RWPE1 (cell line): ENCODE measurements around the gene WDR81.
A peak's percentile ranks its signal among the peaks of the same experiment; 100 is the strongest.
"Not testable (repeated sequence)": the region's sequence is repeated elsewhere in the genome, so short reads cannot be mapped to it uniquely, and the experiment has no call there.

Source experiments
- CTCF ChIA-PET: fragments of 350-600 bp; sonication (Branson Sonifier 250); formaldehyde crosslinking; extraction: SDS; loops from one replicate; lab custom pipeline; 2021; lab: Yijun Ruan, JAX
- POLR2A ChIA-PET: fragments of 400-600 bp; formaldehyde crosslinking; extraction: SDS; loops from one replicate; lab custom pipeline; 2020; ENCODE audit warnings: antibody characterized with exemption; ENCODE audit not compliant: low non-redundant PET; lab: Yijun Ruan, JAX
- DNase-seq: peaks from one replicate; pipeline ENCODE4 v3.0.0; 2012; ENCODE audit warnings: low spot score
- H3K27ac ChIP-seq: fragments of 450-650 bp; 2 replicates; pipeline ENCODE4 v1.5.1; 2017
- TF ChIP-seq, protein P1 (sequence below): fragments of 450-650 bp; conservative IDR thresholded peaks from 2 replicates; pipeline ENCODE4 v1.5.1; 2017; ENCODE audit warnings: low read depth, mild to moderate bottlenecking

The WDR81 gene

DNA sequence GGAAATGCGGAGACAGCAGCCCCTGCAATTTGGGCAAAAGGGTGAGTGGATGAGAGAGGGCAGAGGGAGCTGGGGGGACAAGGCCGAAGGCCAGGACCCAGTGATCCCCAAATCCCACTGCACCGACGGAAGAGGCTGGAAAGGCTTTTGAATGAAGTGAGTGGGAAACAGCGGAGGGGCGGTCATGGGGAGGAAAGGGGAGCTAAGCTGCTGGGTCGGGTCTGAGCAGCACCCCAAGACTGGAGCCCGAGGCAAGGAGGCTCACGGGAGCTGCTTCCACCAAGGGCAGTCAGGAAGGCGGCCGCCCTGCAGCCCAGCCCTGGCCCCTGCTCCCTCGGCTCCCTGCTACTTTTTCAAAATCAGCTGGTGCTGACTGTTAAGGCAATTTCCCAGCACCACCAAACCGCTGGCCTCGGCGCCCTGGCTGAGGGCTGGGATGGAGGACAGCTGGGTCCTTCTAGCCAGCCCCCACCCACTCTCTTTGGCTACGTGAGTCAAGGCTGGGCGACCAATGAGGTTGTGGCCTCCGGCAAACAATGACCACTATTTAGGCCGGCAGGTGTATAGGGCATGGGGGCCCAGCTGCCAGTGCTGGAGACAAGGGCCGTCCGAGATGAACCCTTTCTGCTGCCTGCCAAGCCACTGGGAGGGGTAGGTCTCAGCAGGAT, 37.9 kb downstream of the WDR81 start:
- ChIA-PET CTCF (no interaction called here), POLR2A (no interaction called here)
- DNase-seq, result no peak
- TF ChIP-seq, protein P1, sequence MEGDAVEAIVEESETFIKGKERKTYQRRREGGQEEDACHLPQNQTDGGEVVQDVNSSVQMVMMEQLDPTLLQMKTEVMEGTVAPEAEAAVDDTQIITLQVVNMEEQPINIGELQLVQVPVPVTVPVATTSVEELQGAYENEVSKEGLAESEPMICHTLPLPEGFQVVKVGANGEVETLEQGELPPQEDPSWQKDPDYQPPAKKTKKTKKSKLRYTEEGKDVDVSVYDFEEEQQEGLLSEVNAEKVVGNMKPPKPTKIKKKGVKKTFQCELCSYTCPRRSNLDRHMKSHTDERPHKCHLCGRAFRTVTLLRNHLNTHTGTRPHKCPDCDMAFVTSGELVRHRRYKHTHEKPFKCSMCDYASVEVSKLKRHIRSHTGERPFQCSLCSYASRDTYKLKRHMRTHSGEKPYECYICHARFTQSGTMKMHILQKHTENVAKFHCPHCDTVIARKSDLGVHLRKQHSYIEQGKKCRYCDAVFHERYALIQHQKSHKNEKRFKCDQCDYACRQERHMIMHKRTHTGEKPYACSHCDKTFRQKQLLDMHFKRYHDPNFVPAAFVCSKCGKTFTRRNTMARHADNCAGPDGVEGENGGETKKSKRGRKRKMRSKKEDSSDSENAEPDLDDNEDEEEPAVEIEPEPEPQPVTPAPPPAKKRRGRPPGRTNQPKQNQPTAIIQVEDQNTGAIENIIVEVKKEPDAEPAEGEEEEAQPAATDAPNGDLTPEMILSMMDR, result no peak
- peak overlapping the region; percentile 99 for H3K27ac ChIP-seq

DNA sequence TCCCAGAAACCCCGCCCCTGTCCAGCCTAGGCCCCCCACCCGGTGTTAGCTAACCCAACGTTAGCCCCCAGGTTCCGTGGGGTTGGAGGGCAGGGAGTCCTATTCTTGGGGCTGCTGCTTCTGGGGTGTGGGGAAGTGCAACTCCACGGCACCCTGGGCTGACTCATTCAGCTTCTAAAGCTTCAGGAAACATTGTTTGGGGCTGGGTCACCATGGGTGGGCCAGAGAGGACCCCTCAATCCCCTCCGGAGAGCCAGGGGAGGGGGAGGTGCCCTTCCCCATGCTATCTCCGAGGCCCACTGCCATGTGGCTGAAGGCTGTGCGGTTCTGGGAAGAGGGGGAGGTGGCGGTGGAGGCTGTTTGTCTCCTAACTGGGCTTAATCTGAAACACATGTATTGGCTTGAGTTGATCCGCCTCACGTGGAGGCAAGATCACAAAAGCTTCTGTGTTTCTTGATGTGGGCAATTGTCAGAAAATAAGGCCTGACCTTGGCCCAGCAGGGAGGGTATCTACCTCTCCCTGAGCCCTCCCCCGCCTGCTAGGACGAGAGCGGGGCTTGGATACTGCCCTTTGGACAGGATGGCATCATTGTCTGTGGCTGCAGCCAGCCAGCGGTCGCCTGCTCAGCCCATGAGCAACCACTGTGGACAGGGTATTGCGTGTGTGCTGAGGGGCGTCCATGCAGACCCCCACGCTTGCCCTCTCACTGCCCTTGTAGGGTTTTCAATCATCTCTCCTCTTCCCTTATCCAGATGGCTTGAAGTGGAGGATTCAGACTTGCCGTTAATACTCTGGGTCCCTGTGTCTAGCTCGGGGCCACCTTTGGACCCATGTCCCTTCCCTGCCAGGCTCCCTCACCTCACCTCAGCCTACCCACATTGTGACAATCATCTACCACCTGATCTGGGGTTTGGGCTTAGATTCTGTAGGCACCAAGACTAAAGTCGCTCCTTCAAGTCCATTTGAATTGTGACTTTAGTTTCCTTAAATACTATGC, 38.7 kb downstream of the WDR81 start:
- peak overlapping the region; percentile 99 for H3K27ac ChIP-seq
- CTCF ChIA-PET, result no interaction called here
- POLR2A ChIA-PET, result no interaction called here
- no peak for DNase-seq
- TF ChIP-seq, protein P1, result no peak

DNA sequence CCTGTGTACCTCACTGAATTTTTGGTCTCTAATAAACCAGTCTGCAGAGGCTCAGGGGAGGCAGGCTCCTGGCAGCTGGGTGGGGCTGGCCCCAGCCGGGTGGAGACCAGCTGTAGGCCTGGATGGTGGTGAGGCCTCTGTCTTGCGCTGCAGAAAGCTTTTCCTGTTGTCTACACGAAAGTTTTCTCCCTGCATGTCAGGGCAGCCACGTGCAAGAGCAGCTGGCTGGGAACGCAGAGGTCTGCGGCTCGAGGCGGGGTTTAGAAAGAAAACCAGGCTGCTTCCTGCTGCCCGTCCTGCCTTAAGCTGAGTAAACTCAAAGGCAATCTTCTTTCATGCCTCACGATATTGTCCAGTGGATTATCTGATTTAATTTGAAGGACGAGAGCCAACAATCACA, 39.8 kb downstream of the WDR81 start:
- no peak for DNase-seq
- ChIA-PET CTCF (no interaction called here), POLR2A (no interaction called here)
- H3K27ac ChIP-seq, result peak overlapping the region; percentile 99
- TF ChIP-seq, protein P1, result no peak

DNA sequence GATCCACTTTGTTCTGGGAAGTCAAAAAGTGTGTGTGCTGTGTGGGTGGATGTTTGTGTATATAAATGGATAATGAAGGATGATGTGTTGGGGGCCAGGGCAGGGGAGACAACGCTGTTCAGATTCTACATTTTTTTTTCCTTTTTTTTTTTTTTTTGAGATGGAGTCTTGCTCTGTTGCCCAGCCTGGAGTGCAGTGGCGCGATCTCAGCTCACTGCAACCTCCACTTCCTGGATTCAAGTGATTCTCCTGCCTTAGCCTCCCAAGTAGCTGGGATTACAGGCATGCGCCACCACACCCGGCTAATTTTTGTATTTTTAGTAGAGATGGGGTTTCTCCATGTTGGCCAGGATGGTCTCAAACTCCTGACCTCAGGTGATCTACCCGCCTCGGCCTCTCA, 40.2 kb downstream of the WDR81 start:
- CTCF ChIA-PET, DNase-seq, POLR2A ChIA-PET: not testable (repeated sequence)
- H3K27ac ChIP-seq, result peak overlapping the region; percentile 99

DNA sequence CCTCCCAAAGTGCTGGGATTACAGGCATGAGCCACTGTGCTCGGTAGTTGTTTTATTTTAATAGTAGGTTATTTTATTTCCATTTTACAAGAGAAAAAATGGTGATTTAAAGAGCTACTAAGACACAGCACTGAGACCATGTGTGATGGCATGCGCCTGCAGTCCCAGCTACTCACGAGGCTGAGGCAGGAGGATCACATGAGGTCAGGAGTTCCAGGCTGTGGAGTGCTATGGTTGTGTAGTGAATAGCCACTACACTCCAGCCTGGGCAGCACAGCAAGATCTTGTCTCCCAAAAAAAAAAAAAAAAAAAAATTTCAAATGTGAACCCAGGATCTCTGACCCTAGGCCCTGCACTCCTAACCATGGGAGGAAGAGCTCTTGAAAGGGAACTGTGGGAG, 41.1 kb downstream of the WDR81 start:
- ChIA-PET POLR2A (no interaction called here), CTCF (no interaction called here)
- H3K27ac ChIP-seq, result peak overlapping the region; percentile 99
- TF ChIP-seq, protein P1, result no peak
- DNase-seq, result no peak

DNA sequence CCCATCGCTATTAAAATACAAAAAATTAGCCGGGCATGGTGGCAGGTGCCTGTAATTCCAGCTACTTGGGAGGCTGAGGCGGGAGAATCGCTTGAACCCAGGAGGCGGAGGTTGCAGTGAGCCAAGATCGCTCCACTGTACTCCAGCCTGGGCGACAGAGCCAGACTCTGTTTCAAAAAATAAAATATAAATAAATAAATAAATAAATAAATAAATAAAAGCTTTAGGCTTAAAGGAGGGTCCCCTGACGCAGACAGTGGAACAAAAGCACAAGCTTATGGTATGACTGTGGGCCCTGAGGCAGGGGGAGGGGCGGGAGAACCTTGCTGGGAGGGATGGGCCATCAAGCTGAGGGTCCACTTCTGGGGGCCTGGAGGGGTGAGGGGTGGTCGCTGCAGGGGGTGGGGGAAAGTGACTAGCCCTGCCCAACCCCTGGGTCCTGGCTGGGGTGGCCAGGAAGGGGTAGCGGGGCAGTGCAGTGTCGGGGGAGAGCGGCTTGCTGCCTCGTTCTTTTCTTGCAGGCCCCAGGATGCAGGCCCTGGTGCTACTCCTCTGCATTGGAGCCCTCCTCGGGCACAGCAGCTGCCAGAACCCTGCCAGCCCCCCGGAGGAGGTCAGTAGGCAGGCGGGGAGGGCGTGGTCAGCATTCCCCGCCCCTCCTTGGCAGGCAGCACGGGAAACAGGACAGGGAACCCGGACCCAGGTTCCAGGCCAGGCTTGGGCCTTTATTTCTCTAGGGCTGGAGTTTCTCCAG, 42.1 kb downstream of the WDR81 start:
- TF ChIP-seq, protein P1, result no peak
- peak overlapping the region; percentile 99 for H3K27ac ChIP-seq
- ChIA-PET POLR2A (no interaction called here), CTCF (interaction anchor here (0.6 to 1.3 kb wide), 3 partner anchors 9 to 26 kb away, joined by 3 to 4 read pairs (median 3); no protein-coding TSS in a partner anchor)
- no peak for DNase-seq
